ENCODE results near the gene LDB2.
"Not testable (repeated sequence)": the region's sequence is repeated elsewhere in the genome, so short reads cannot be mapped to it uniquely, and the experiment has no call there.

LDB2 gene

GRCh38 chr4:16596267-16596666 lies 302.2 kb downstream of the LDB2 start:
- DNase-seq (ENCODE audit: low read depth in 3 of 3), result no peak

GRCh38 chr4:16594128-16594527 lies 304.3 kb downstream of the LDB2 start:
- no peak for DNase-seq (ENCODE audit: low read depth in 3 of 3)

- DNase-seq (ENCODE audit: low read depth in 3 of 3), result no peak
These were observed 305.1 kb downstream of the LDB2 start for GRCh38 chr4:16593386-16593785.

GRCh38 chr4:16591272-16591826 lies 307.1 kb downstream of the LDB2 start:
- no peak for DNase-seq (ENCODE audit: low read depth in 3 of 3)

- DNase-seq (ENCODE audit: low read depth in 3 of 3), result no peak
These were observed 307.6 kb downstream of the LDB2 start for GRCh38 chr4:16590797-16591196.

- DNase-seq (ENCODE audit: low read depth in 3 of 3), result no peak
These were observed 309.8 kb downstream of the LDB2 start for GRCh38 chr4:16588651-16589050.

- DNase-seq (ENCODE audit: low read depth in 3 of 3), result no peak
These were observed 310.3 kb downstream of the LDB2 start for GRCh38 chr4:16588149-16588548.

- DNase-seq (ENCODE audit: low read depth in 3 of 3), result no peak
These were observed 313.4 kb downstream of the LDB2 start for GRCh38 chr4:16585053-16585452.

- no peak for DNase-seq (ENCODE audit: low read depth in 3 of 3)
These were observed 314.7 kb downstream of the LDB2 start for GRCh38 chr4:16583764-16584163.

GRCh38 chr4:16582526-16582925 lies 315.9 kb downstream of the LDB2 start:
- DNase-seq (ENCODE audit: low read depth in 3 of 3), result no peak

- DNase-seq (ENCODE audit: low read depth in 3 of 3), result no peak
These were observed 316.4 kb downstream of the LDB2 start for GRCh38 chr4:16582036-16582435.

GRCh38 chr4:16581117-16581516 lies 317.3 kb downstream of the LDB2 start:
- no peak for DNase-seq (ENCODE audit: low read depth in 3 of 3)

GRCh38 chr4:16580514-16580913 lies 317.9 kb downstream of the LDB2 start:
- DNase-seq (ENCODE audit: low read depth in 3 of 3), result no peak

GRCh38 chr4:16579866-16580265 lies 318.6 kb downstream of the LDB2 start:
- no peak for DNase-seq (ENCODE audit: low read depth in 3 of 3)

GRCh38 chr4:16577177-16577576 lies 321.3 kb downstream of the LDB2 start:
- no peak for DNase-seq (ENCODE audit: low read depth in 3 of 3)

- DNase-seq (ENCODE audit: low read depth in 3 of 3), result no peak
These were observed 323.5 kb downstream of the LDB2 start for GRCh38 chr4:16574981-16575380.

- no peak for DNase-seq (ENCODE audit: low read depth in 3 of 3)
These were observed 324.7 kb downstream of the LDB2 start for GRCh38 chr4:16573739-16574138.

- DNase-seq (ENCODE audit: low read depth in 3 of 3), result no peak
These were observed 325.2 kb downstream of the LDB2 start for GRCh38 chr4:16573206-16573605.

- no peak for DNase-seq (ENCODE audit: low read depth in 3 of 3)
These were observed 325.8 kb downstream of the LDB2 start for GRCh38 chr4:16572631-16573030.

GRCh38 chr4:16572161-16572560 lies 326.3 kb downstream of the LDB2 start:
- no peak for DNase-seq (ENCODE audit: low read depth in 3 of 3)

GRCh38 chr4:16569790-16570189 lies 328.7 kb downstream of the LDB2 start:
- DNase-seq (ENCODE audit: low read depth in 3 of 3), result no peak

- not testable (repeated sequence) for DNase-seq (ENCODE audit: low read depth in 3 of 3)
These were observed 341.1 kb downstream of the LDB2 start for GRCh38 chr4:16557316-16557715.

GRCh38 chr4:16555156-16555555 lies 343.3 kb downstream of the LDB2 start:
- no peak for DNase-seq (ENCODE audit: low read depth in 3 of 3)

GRCh38 chr4:16550531-16550930 lies 347.9 kb downstream of the LDB2 start:
- no peak for DNase-seq (ENCODE audit: low read depth in 3 of 3)

All from stimulated activated CD4-positive, alpha-beta T cell treated with anti-CD3 and anti-CD28 coated beads, TNF-alpha, amount 100 ng/mL, for 48 hours (primary cell).